ENCODE results near the gene CIBAR2. TPM values are rescaled to one million over a fixed set of nuclear protein-coding genes. Genes with fewer than 3 reads are reported as not detected.

Gene CIBAR2
- not detected for polyA plus RNA-seq (2012; ENCODE audit: insufficient read length, low read depth)

DNA sequence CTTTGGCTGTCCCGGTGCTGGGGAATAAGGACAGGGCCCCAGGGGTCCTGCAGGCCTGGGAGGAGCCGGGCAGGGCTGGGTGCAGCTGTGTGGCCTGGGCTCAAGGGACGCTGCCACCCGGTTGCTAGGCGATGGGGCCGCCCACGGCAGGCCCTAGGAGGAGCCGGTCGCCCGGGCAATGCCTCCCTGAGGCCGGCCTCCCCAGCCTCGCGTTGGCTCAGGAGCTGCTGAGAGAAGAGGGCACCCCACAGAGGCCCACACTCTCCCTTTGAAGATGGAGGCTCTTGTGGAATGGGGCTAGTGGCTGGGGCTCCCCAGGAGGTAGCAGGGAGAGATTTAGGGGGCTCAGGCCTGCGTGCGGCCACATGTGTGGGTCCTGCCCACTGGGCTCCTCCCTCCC is at the start of gene CIBAR2:
Gene CIBAR2 (minus strand): TSS at position 109 of the 400 bp plus-strand sequence. CDS start 120 bp downstream, outside the sequence.
- no peak for TF ChIP-seq TAF1 (IDR thresholded peaks at IDR 0.05; ENCODE audit: borderline replicate concordance, insufficient read depth, low read length)
- TF ChIP-seq SIN3A (IDR thresholded peaks at IDR 0.05; ENCODE audit: borderline replicate concordance, insufficient read depth, low read length): no peak
- TF ChIP-seq, protein P1, sequence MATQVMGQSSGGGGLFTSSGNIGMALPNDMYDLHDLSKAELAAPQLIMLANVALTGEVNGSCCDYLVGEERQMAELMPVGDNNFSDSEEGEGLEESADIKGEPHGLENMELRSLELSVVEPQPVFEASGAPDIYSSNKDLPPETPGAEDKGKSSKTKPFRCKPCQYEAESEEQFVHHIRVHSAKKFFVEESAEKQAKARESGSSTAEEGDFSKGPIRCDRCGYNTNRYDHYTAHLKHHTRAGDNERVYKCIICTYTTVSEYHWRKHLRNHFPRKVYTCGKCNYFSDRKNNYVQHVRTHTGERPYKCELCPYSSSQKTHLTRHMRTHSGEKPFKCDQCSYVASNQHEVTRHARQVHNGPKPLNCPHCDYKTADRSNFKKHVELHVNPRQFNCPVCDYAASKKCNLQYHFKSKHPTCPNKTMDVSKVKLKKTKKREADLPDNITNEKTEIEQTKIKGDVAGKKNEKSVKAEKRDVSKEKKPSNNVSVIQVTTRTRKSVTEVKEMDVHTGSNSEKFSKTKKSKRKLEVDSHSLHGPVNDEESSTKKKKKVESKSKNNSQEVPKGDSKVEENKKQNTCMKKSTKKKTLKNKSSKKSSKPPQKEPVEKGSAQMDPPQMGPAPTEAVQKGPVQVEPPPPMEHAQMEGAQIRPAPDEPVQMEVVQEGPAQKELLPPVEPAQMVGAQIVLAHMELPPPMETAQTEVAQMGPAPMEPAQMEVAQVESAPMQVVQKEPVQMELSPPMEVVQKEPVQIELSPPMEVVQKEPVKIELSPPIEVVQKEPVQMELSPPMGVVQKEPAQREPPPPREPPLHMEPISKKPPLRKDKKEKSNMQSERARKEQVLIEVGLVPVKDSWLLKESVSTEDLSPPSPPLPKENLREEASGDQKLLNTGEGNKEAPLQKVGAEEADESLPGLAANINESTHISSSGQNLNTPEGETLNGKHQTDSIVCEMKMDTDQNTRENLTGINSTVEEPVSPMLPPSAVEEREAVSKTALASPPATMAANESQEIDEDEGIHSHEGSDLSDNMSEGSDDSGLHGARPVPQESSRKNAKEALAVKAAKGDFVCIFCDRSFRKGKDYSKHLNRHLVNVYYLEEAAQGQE (IDR thresholded peaks at IDR 0.05; ENCODE audit: insufficient read depth in 1 of 2, low read depth in 2 of 2, low read length in 2 of 2): no peak
- no peak for TF ChIP-seq FOXP2 (optimal IDR thresholded peaks at IDR 0.05; ENCODE audit: borderline replicate concordance, extremely low read depth, extremely low read length, insufficient read depth)
- TF ChIP-seq POLR2AphosphoS5 (IDR thresholded peaks at IDR 0.05; ENCODE audit: low read depth, low read length): no peak

DNA sequence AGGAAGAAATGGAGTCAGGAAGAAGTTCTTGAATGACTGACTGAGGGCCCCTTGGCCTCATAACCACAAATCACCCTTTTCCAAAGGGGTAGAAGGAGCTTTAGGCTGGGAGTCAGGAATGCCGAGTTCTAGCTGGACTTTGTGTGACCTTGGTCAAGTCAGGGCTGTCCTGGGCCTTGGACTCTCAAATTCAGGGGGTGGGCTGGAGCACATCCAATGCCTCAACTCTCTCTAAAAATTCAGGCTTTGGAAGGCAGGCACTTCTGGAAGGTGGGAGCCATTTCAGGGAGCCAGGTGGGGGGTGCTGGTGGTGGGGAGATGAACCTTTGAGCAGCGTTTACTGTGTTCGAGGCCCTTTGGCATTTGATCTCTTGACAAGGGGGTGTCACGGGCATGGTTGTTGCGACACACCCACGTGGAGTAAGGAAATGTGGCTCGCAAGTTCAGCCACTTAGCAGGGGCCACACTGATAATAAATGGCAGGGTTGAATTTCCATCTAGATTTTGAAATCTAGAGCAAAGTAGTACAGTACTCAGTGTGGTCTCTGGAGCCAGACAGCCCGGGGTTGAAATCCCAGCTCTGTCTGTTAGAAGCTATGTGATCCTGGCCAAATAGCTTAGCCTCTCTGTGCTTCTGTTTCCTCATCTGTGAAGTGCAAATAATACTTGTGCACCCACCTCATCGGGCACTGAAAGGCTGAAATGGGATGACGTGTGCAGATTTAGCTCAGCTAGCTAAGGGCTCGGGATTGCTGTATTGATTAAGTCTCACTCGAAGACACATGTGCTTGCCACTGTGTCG is 47.1 kb upstream of the CIBAR2 start:
- TF ChIP-seq POLR2AphosphoS5 (IDR thresholded peaks at IDR 0.05; ENCODE audit: low read depth, low read length) (no peak), SIN3A (IDR thresholded peaks at IDR 0.05; ENCODE audit: borderline replicate concordance, insufficient read depth, low read length) (no peak), TAF1 (IDR thresholded peaks at IDR 0.05; ENCODE audit: borderline replicate concordance, insufficient read depth, low read length) (no peak), FOXP2 (optimal IDR thresholded peaks at IDR 0.05; ENCODE audit: borderline replicate concordance, extremely low read depth, extremely low read length, insufficient read depth) (no peak)
- TF ChIP-seq, protein P1 (IDR thresholded peaks at IDR 0.05; ENCODE audit: insufficient read depth in 1 of 2, low read depth in 2 of 2, low read length in 2 of 2): no peak

DNA sequence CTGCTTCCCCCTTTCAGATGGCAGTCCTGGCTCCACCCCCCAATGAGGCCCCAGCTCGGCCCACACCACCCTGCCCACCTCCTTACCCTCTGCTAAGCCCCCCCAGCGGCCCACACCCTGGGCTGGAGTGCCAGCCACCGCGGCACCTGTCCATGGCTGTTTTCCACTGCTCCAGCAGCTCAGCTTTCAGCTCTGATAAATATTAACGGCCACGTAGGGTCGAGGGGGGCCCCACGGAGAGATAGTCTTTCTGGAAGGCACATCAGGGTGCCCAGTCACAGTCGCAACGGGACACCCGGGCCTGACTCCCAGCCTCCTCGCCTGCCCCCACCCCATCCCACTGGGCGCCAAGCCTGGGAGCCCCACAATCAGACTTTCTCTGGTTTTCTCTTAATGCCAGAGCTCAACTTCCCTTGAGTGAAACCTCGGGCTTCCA is 46.5 kb upstream of the CIBAR2 start:
- TF ChIP-seq, protein P1 (IDR thresholded peaks at IDR 0.05; ENCODE audit: insufficient read depth in 1 of 2, low read depth in 2 of 2, low read length in 2 of 2): no peak
- TF ChIP-seq SIN3A (IDR thresholded peaks at IDR 0.05; ENCODE audit: borderline replicate concordance, insufficient read depth, low read length) (no peak), TAF1 (IDR thresholded peaks at IDR 0.05; ENCODE audit: borderline replicate concordance, insufficient read depth, low read length) (no peak), POLR2AphosphoS5 (IDR thresholded peaks at IDR 0.05; ENCODE audit: low read depth, low read length) (no peak), FOXP2 (optimal IDR thresholded peaks at IDR 0.05; ENCODE audit: borderline replicate concordance, extremely low read depth, extremely low read length, insufficient read depth) (no peak)

DNA sequence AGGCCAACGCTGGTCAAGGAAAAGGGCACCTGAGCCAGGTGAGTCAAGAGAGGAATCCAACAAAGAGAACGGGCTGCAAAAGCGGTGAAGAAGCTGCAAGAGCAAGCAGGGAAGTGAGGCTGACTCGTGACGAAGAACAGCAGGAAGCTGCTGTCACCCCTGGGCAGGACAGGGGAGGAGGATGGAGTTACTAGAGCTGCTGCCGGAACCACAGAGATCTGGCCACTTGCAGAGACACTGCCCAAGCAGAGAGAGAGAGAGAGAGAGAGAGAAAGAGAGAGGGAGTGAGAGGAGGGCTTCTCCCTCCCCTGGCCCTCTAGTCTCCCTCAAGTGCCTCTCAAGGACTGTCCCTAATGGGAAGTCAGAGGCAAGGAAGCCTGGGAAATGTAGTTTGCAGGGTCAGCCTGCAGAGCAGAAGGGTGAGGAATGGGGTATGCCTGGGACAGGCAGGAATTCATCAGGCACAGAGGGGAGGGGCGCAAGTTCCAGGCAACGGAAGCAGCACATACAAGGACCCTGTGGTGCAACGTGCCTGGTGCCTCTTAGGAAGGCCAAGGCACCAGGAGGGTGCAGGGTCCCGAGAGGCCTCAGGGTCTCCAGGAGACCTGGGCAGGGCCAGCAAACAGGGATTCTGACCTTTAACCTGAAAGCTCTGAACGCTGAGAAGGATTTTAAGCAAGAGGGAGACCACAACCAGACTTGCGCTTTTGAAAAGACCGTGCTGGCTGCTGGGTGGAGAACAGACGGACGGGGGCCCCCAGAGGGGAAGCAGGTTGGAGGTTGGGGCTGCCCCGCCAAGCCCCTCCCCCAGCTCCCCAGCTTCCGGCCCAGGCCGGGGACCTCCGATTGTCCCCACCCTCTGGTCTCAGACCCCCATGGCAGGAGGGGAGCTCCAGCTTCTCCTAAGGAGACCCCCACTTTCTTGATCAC is 45.8 kb upstream of the CIBAR2 start:
- no peak for TF ChIP-seq SIN3A (IDR thresholded peaks at IDR 0.05; ENCODE audit: borderline replicate concordance, insufficient read depth, low read length)
- peak; percentile 57; the same call in 1 of the 2 replicates for TF ChIP-seq TAF1 (IDR thresholded peaks at IDR 0.05; ENCODE audit: borderline replicate concordance, insufficient read depth, low read length)

DNA sequence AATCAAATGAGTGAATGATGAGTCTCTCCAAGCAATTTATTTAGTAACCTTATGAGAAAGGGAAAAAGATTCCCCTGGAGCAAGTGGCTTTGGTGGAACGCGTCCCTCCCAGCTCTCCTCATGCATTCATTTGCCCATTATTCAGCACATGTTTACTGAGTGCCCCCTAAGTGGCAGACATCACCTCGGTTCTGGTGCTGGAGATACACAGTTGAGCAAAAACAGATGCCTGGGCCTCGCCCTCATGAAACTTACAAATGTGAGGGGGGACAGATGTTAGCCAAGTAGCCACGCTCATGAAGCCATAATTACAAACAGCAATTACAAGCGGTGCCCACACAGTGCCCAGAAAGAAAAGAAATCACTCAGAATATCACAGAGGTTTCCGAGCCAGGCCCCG is 45.1 kb upstream of the CIBAR2 start:
- TF ChIP-seq SIN3A (IDR thresholded peaks at IDR 0.05; ENCODE audit: borderline replicate concordance, insufficient read depth, low read length) (no peak), TAF1 (IDR thresholded peaks at IDR 0.05; ENCODE audit: borderline replicate concordance, insufficient read depth, low read length) (no peak)
